HepG2 (cell line): ENCODE measurements around the gene TOM1L2. TPM values are rescaled to one million over a fixed set of nuclear protein-coding genes. Genes with fewer than 3 reads are reported as not detected.

Experiments used
- ATAC-seq: fragments of 200-7000 bp; cut with Tn5 transposase; 3 replicates; pipeline ENCODE4 v1.9.1; 2020; ENCODE audit warnings: mild to moderate bottlenecking, moderate library complexity
- BruUV-seq: library from RNA; stranded (reverse); fragments of 400-500 nt; replicated peaks from 2 replicates; lab custom pipeline; 2021; lab: Mats Ljungman, UMichigan
- CTCF ChIA-PET: fragments of 300-600 bp; formaldehyde crosslinking; extraction: SDS; loops from one replicate; lab custom pipeline; 2021; ENCODE audit warnings: low total read pairs, inconsistent platforms, low intra/inter-chr PET ratio; lab: Yijun Ruan, JAX
- POLR2A ChIA-PET: fragments of 350-600 bp; sonication (Branson Sonifier 250); formaldehyde crosslinking; loops from one replicate; lab custom pipeline; 2020; ENCODE audit warnings: antibody characterized with exemption, inconsistent platforms; lab: Yijun Ruan, JAX
- DNase-seq: peaks from one replicate; pipeline ENCODE4 v3.0.0-alpha.2; 2015; ENCODE audit warnings: low spot score
- FAIRE-seq: peaks from 3 replicates; lab custom pipeline; 2011; peaks lifted over from hg19 to GRCh38; lab: Jason Lieb, UNC
- H2AFZ ChIP-seq: one replicate; pipeline ENCODE4 v1.6.1; 2011; ENCODE audit warnings: low read length, inconsistent platforms
- H3K27ac ChIP-seq: fragments of 300-600 bp; 3 replicates; pipeline ENCODE4 v1.8.0; 2011; ENCODE audit warnings: mixed run types, mild to moderate bottlenecking, mixed read lengths, low read length, inconsistent platforms; ENCODE audit not compliant: insufficient read depth; ENCODE audit errors: extremely low read length
- H3K27me3 ChIP-seq, 2 experiments: fragments of 200-600 bp in 1 of 2; 2 replicates in 1 of 2; 3 replicates in 1 of 2; pipeline versions ENCODE4 v1.6.0 to v1.8.0; 2011; ENCODE audit warnings: low read length in 2 of 2, mild to moderate bottlenecking in 2 of 2, moderate library complexity in 2 of 2, inconsistent platforms in 1 of 2; ENCODE audit not compliant: insufficient read depth in 2 of 2, control insufficient read depth in 1 of 2
- H3K36me3 ChIP-seq, 2 experiments: fragments of 200-600 bp in 1 of 2; replicated peaks in 1 of 2; 2 replicates in 1 of 2; 3 replicates in 1 of 2; pipeline versions ENCODE4 v1.5.1 to v1.8.0; 2011; ENCODE audit warnings: low read length in 2 of 2, inconsistent platforms in 1 of 2; ENCODE audit not compliant: insufficient read depth in 2 of 2, control insufficient read depth in 1 of 2
- H3K4me1 ChIP-seq: 2 replicates; pipeline ENCODE4 v1.5.1; 2012; ENCODE audit warnings: low read length, inconsistent platforms; ENCODE audit not compliant: insufficient read depth
- H3K4me2 ChIP-seq: 2 replicates; pipeline ENCODE4 v1.6.0; 2011; ENCODE audit warnings: low read depth, low read length, inconsistent platforms
- H3K4me3 ChIP-seq, 3 experiments: fragments of 200-600 bp in 1 of 3; sonication (generic), shearing (Covaris generic) in 1 of 3; replicated peaks in 1 of 3; 2 replicates each; pipeline ENCODE4 v1.5.1; 2011 to 2016; ENCODE audit warnings: low read length in 3 of 3, inconsistent platforms in 2 of 3, low read depth in 2 of 3, mild to moderate bottlenecking in 2 of 3, control low read depth in 1 of 3, mixed read lengths in 1 of 3; ENCODE audit not compliant: insufficient read depth in 1 of 3
- H3K79me2 ChIP-seq: one replicate; pipeline ENCODE4 v1.6.1; 2011; ENCODE audit warnings: low read length, inconsistent platforms; ENCODE audit not compliant: insufficient read depth
- H3K9ac ChIP-seq: 2 replicates; pipeline ENCODE4 v1.6.0; 2011; ENCODE audit warnings: mild to moderate bottlenecking, low read depth, low read length, inconsistent platforms; ENCODE audit not compliant: insufficient read depth
- H3K9me3 ChIP-seq: 2 replicates; pipeline ENCODE4 v1.5.1; 2012; ENCODE audit warnings: mild to moderate bottlenecking, low read length
- H4K20me1 ChIP-seq: 2 replicates; pipeline ENCODE4 v1.6.0; 2011; ENCODE audit warnings: inconsistent platforms, mild to moderate bottlenecking, low read length, moderate library complexity; ENCODE audit not compliant: insufficient read depth
- AGO2 ChIP-seq: fragments of 200-400 bp; formaldehyde crosslinking; optimal IDR thresholded peaks from 2 replicates; pipeline ENCODE3; 2017; ENCODE audit warnings: mild to moderate bottlenecking, low read depth, low read length, moderate library complexity
- KDM1A ChIP-seq: IDR thresholded peaks from 2 replicates; pipeline ENCODE4 v1.6.1; 2016; ENCODE audit warnings: missing compliant biosample characterization
- TBL1XR1 ChIP-seq: fragments of 150-350 bp; IDR thresholded peaks from 2 replicates; pipeline ENCODE4 v1.6.1; 2014; ENCODE audit warnings: borderline replicate concordance, low read length; ENCODE audit not compliant: partially characterized antibody
- ZNF121 ChIP-seq: sonication (generic); formaldehyde crosslinking; IDR thresholded peaks from 2 replicates; pipeline ENCODE4 v1.5.0; 2020; ENCODE audit warnings: mild to moderate bottlenecking, missing genetic modification reagents
- in situ Hi-C: cut with HindIII; loops from 2 replicates; pipeline ENCODE4 v1.10.0; 2017; ENCODE audit warnings: low pct_unique_long_range_greater_than_20kb; ENCODE audit not compliant: extremely low pct_ligation_motif_present
- intact Hi-C: fragments of 100-400 bp; cut with micrococcal nuclease; formaldehyde crosslinking; loops from one replicate; pipeline ENCODE4 v1.10.0; 2022; ENCODE audit not compliant: unreplicated experiment
- polyA plus RNA-seq, 8 experiments: library from polyadenylated mRNA; depleted of rRNA in 3 of 8; stranded (reverse) in 7 of 8; unstranded in 1 of 8; fragments of >200 nt; fragmentation: Illumina TruSeq in 4 of 8; extraction: Trizol in 4 of 8; gene quantifications; 2 replicates each; pipeline versions ENCODE4 v1.2.1 to v1.2.3, GENCODE V29; 2011 to 2016; ENCODE audit warnings: low read depth in 4 of 8, missing spikeins in 1 of 8, mixed read lengths in 1 of 8; ENCODE audit not compliant: insufficient read depth in 1 of 8
- total RNA-seq, 5 experiments: library from RNA; depleted of rRNA; stranded (reverse); fragments of >200 nt; fragmentation: Illumina TruSeq; extraction: Trizol; gene quantifications; 2 replicates each; pipeline ENCODE4 v1.2.3, GENCODE V29; 2016; ENCODE audit warnings: low read depth in 1 of 5
- TF ChIP-seq, protein P1 (sequence below): IDR thresholded peaks from 2 replicates; pipeline ENCODE4 v1.6.1; 2016; ENCODE audit warnings: missing compliant biosample characterization, missing genetic modification reagents, borderline replicate concordance
- TF ChIP-seq, protein P2 (sequence below): sonication (generic); formaldehyde crosslinking; IDR thresholded peaks from 2 replicates; pipeline ENCODE4 v1.4.0; 2020; ENCODE audit warnings: mild to moderate bottlenecking, missing genetic modification reagents

TOM1L2 gene
- total and polyA plus RNA-seq, 2 of the 13 experiments (the other 11 are each of a cell fraction or from before 2014, with no cell fraction given), result 4.7 to 7.4 TPM

DNA sequence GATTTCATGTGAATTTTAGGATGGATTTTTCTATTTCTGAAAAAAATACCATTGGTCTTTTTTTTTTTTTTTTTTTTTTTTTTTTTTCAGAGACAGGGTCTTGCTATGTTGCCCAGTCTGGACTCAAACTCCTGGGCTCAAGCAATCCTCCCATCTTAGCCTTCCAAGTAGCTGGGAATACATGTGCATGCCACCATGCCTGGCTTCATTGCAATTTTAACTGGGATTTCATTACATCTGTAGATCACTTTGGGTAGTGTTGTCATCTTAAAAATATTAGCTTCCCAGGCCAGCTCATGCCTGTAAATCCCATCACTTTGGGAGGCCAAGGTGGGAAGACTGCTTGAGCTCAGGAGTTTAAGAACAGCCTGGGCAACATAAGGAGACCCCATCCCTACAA is 54.8 kb downstream of the TOM1L2 start:
- TF ChIP-seq KDM1A (CRISPR knock-in tag) (no peak), ZNF121 (CRISPR knock-in tag) (peak; percentile 60)
- TF ChIP-seq, all 625 proteins: peak for 1

DNA sequence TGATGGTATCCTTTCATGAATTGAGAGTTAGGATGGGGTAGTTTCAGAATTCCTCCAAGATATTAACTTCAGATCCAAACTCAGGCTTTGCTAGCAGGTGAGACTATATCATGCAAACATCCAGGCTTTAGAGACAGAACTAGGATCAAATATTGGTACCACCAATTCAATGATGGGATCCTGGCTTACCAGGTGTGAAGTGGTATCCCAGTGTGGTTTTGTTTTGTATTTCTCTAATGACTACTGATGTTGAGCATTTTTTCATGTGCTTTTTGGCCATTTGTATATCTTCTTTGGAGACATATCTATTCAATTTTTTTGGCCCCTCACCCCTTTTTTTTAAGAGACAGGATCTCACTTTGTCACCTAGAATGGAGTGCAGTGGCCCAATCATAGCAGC is 57.0 kb downstream of the TOM1L2 start:
- DNase-seq (no peak), ATAC-seq (no peak), FAIRE-seq (no peak)
- Histone ChIP-seq H3K4me1 (peaks cover 42% of the 10 kb centered on the region), H2AFZ (no peak overlapping the region), H3K4me3 (no peak overlapping the region), H3K79me2 (no peaks in the 10 kb centered on the region), H3K9me3 (no peaks in the 10 kb centered on the region), H3K36me3 (no peaks in the 10 kb centered on the region), H3K9ac (no peak overlapping the region), H3K27ac (no peak overlapping the region), H3K27me3 (no peaks in the 10 kb centered on the region), H3K4me2 (no peak overlapping the region), H4K20me1 (no peaks in the 10 kb centered on the region)
- intact Hi-C loops, result no loop called here
- POLR2A ChIA-PET, result no interaction called here
- CTCF ChIA-PET, result no interaction called here
- in situ Hi-C loops, result no loop called here
- no TSS peak for BruUV-seq
- TF ChIP-seq, protein P1, sequence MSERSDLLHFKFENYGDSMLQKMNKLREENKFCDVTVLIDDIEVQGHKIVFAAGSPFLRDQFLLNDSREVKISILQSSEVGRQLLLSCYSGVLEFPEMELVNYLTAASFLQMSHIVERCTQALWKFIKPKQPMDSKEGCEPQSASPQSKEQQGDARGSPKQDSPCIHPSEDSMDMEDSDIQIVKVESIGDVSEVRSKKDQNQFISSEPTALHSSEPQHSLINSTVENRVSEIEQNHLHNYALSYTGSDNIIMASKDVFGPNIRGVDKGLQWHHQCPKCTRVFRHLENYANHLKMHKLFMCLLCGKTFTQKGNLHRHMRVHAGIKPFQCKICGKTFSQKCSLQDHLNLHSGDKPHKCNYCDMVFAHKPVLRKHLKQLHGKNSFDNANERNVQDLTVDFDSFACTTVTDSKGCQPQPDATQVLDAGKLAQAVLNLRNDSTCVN (CRISPR knock-in tag), result no peak
- TF ChIP-seq AGO2 (no peak), TBL1XR1 (no peak)
- TF ChIP-seq, protein P2, sequence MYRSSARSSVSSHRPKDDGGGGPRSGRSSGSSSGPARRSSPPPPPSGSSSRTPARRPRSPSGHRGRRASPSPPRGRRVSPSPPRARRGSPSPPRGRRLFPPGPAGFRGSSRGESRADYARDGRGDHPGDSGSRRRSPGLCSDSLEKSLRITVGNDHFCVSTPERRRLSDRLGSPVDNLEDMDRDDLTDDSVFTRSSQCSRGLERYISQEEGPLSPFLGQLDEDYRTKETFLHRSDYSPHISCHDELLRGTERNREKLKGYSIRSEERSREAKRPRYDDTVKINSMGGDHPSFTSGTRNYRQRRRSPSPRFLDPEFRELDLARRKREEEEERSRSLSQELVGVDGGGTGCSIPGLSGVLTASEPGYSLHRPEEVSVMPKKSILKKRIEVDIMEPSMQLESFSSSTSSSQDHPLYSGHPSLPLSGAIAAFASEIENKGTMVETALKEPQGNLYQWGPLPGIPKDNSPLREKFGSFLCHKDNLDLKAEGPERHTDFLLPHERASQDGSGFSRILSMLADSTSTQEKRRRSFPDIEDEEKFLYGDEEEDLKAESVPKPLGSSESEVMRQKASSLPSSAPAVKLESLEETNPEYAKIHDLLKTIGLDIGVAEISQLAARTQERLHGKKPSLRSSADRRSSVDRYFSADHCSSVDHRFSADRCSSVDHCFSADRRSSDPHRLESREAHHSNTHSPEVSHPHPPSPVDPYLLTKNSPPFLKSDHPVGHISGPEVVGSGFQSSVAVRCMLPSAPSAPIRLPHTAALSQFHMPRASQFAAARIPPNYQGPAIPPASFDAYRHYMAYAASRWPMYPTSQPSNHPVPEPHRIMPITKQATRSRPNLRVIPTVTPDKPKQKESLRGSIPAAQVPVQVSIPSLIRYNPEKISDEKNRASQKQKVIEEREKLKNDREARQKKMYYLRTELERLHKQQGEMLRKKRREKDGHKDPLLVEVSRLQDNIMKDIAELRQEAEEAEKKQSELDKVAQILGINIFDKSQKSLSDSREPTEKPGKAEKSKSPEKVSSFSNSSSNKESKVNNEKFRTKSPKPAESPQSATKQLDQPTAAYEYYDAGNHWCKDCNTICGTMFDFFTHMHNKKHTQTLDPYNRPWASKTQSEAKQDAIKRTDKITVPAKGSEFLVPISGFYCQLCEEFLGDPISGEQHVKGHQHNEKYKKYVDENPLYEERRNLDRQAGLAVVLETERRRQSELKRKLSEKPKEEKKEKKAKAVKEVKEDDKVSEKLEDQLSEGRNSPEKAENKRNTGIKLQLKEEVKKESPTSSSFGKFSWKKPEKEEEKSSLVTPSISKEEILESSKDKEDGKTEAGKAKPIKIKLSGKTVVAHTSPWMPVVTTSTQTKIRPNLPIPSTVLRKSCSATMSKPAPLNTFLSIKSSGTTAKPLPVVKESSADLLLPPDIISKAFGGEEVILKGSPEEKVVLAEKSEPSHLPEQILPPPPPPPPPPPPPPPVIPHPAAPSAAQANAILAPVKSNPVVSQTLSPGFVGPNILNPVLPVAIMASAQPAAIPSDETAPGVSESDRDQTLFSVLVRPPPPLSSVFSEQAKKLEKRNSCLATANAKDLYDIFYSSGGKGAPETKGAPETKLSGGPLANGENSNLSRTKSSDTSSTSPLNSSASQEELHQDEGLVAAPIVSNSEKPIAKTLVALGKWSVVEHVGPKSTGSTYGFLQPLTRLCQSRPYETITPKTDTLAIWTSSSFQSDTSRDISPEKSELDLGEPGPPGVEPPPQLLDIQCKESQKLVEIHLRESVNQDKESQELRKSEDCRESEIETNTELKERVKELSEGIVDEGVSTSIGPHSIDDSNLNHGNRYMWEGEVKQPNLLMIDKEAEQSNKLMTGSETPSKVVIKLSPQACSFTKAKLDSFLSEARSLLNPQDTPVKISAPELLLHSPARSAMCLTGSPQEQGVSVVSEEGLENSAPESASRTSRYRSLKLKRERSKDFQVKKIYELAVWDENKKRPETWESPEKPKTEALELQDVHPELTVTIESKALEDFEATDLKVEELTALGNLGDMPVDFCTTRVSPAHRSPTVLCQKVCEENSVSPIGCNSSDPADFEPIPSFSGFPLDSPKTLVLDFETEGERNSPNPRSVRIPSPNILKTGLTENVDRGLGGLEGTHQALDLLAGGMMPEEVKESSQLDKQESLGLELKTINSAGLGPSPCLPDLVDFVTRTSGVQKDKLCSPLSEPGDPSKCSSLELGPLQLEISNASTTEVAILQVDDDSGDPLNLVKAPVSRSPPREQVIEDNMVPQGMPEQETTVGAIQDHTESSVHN, result no peak

More for the DNA sequence above, 54.8 kb downstream of the TOM1L2 start:
- H3K27me3 ChIP-seq, result no peaks in the 10 kb centered on the region
- ChIA-PET POLR2A (interaction anchor here (0.7 kb wide), 1 partner anchor 12 kb away, joined by 3 read pairs; no protein-coding TSS in a partner anchor), CTCF (no interaction called here)
- DNase-seq, result no peak
- no peak overlapping the region for H3K9ac ChIP-seq
- H3K36me3 ChIP-seq, result no peaks in the 10 kb centered on the region
- no peaks in the 10 kb centered on the region for H3K79me2 ChIP-seq
- intact Hi-C loops (no loop called here), in situ Hi-C loops (no loop called here)
- H3K9me3 ChIP-seq, result no peaks in the 10 kb centered on the region
- no peaks in the 10 kb centered on the region for H4K20me1 ChIP-seq
- ATAC-seq, result no peak
- FAIRE-seq, result no peak
- no peak overlapping the region for H3K27ac ChIP-seq
- BruUV-seq, result no TSS peak
- H3K4me1 ChIP-seq, result peaks cover 52% of the 10 kb centered on the region
- no peak overlapping the region for H3K4me3 ChIP-seq
- no peak overlapping the region for H3K4me2 ChIP-seq
- H2AFZ ChIP-seq, result no peak overlapping the region
